SK-N-SH (cell line): ENCODE measurements around the gene CHFR. TPM values are rescaled to one million over a fixed set of nuclear protein-coding genes. Genes with fewer than 3 reads are reported as not detected.

Experiments used
- CTCF ChIA-PET: fragments of 300-600, 350-600 bp; formaldehyde crosslinking; extraction: SDS; loops from one replicate; lab custom pipeline; 2021; lab: Yijun Ruan, JAX
- POLR2A ChIA-PET: fragments of 350-600 bp; sonication (Branson Sonifier 250); formaldehyde crosslinking; extraction: SDS; loops from one replicate; lab custom pipeline; 2020; ENCODE audit warnings: antibody characterized with exemption, inconsistent platforms; lab: Yijun Ruan, JAX
- DNase-seq: peaks from one replicate; pipeline ENCODE4 v3.0.0; 2012
- H2AFZ ChIP-seq: fragments of 200-600 bp; sonication (generic); 2 replicates; pipeline ENCODE4 v1.8.1; 2016; ENCODE audit warnings: antibody characterized with exemption, mild to moderate bottlenecking, low read depth
- H3F3A ChIP-seq: fragments of 200-600 bp; sonication (generic); replicated peaks from 2 replicates; pipeline ENCODE3; 2016; ENCODE audit warnings: antibody characterized with exemption, mild to moderate bottlenecking; ENCODE audit not compliant: insufficient read depth
- H3K27ac ChIP-seq, 2 experiments: fragments of 200-500 bp in 1 of 2; fragments of 200-600 bp in 1 of 2; sonication (Bioruptor generic) in 1 of 2; sonication (generic), shearing (Covaris generic) in 1 of 2; 2 replicates each; pipeline versions ENCODE4 v1.5.1 to v1.6.1; 2014 to 2016; ENCODE audit warnings: low read depth in 2 of 2, inconsistent platforms in 1 of 2, low read length in 1 of 2, mild to moderate bottlenecking in 1 of 2, mixed read lengths in 1 of 2
- H3K27me3 ChIP-seq: fragments of 200-600 bp; sonication (generic), shearing (Covaris generic); 2 replicates; pipeline ENCODE4 v1.6.1; 2016; ENCODE audit warnings: mixed run types; ENCODE audit not compliant: insufficient read depth
- H3K36me3 ChIP-seq, 2 experiments: fragments of 200-500 bp in 1 of 2; fragments of 200-600 bp in 1 of 2; sonication (Bioruptor generic) in 1 of 2; sonication (generic) in 1 of 2; replicated peaks in 1 of 2; 2 replicates each; pipeline versions ENCODE3 to v1.5.1; 2014 to 2016; ENCODE audit warnings: low read length in 1 of 2, mild to moderate bottlenecking in 1 of 2; ENCODE audit not compliant: insufficient read depth in 2 of 2, control insufficient read depth in 1 of 2
- H3K4me1 ChIP-seq, 2 experiments: fragments of 200-500 bp in 1 of 2; fragments of 200-600 bp in 1 of 2; sonication (Bioruptor generic) in 1 of 2; sonication (generic), shearing (Covaris generic) in 1 of 2; 2 replicates each; pipeline versions ENCODE4 v1.5.1 to v1.6.1; 2014 to 2016; ENCODE audit warnings: low read depth in 1 of 2, low read length in 1 of 2, mixed run types in 1 of 2; ENCODE audit not compliant: insufficient read depth in 2 of 2, control insufficient read depth in 1 of 2
- H3K4me2 ChIP-seq: fragments of 200-600 bp; sonication (generic), shearing (Covaris generic); 2 replicates; pipeline ENCODE4 v1.6.1; 2017; ENCODE audit warnings: mixed run types
- H3K4me3 ChIP-seq, 2 experiments: fragments of 200-500 bp in 1 of 2; fragments of 200-600 bp in 1 of 2; sonication (Bioruptor generic) in 1 of 2; sonication (generic), shearing (Covaris generic) in 1 of 2; 2 replicates each; pipeline versions ENCODE4 v1.5.1 to v1.8.1; 2014 to 2016; ENCODE audit warnings: low read depth in 2 of 2, inconsistent platforms in 1 of 2, low read length in 1 of 2, mild to moderate bottlenecking in 1 of 2, mixed read lengths in 1 of 2, moderate library complexity in 1 of 2
- H3K79me2 ChIP-seq: fragments of 200-600 bp; sonication (generic); 2 replicates; pipeline ENCODE4 v1.8.1; 2017; ENCODE audit warnings: mild to moderate bottlenecking; ENCODE audit not compliant: insufficient read depth
- H3K9ac ChIP-seq: fragments of 200-600 bp; sonication (generic); 2 replicates; pipeline ENCODE4 v1.6.1; 2017; ENCODE audit warnings: mixed run types
- H3K9me2 ChIP-seq: fragments of 200-600 bp; sonication (generic); 2 replicates; pipeline ENCODE4 v1.6.1; 2017; ENCODE audit warnings: mixed run types
- H3K9me3 ChIP-seq: fragments of 200-600 bp; sonication (generic); 2 replicates; pipeline ENCODE4 v1.6.1; 2017; ENCODE audit warnings: mixed run types, mild to moderate bottlenecking, moderate library complexity
- H4K20me1 ChIP-seq: fragments of 200-600 bp; sonication (generic); 2 replicates; pipeline ENCODE4 v1.6.1; 2017; ENCODE audit warnings: mild to moderate bottlenecking, mixed run types; ENCODE audit not compliant: insufficient read depth
- CHD2 ChIP-seq: fragments of 150-350 bp; IDR thresholded peaks from 2 replicates; pipeline ENCODE4 v1.6.1; 2018; ENCODE audit warnings: low read length; ENCODE audit not compliant: partially characterized antibody
- ELF1 ChIP-seq: IDR thresholded peaks from 2 replicates; pipeline ENCODE4 v1.4.0; 2012
- FOXM1 ChIP-seq: IDR thresholded peaks from 2 replicates; pipeline ENCODE4 v1.4.0; 2012; ENCODE audit warnings: low read depth, mild to moderate bottlenecking
- GABPA ChIP-seq: IDR thresholded peaks from 2 replicates; pipeline ENCODE4 v1.4.0; 2012; ENCODE audit warnings: low read depth, mild to moderate bottlenecking
- GATA2 ChIP-seq: sonication (generic); formaldehyde crosslinking; IDR thresholded peaks from 2 replicates; pipeline ENCODE4 v1.5.0; 2020; ENCODE audit warnings: mild to moderate bottlenecking, missing genetic modification reagents
- MEF2A ChIP-seq: IDR thresholded peaks from 2 replicates; pipeline ENCODE4 v1.4.0; 2012; ENCODE audit warnings: low read depth, borderline replicate concordance
- MXI1 ChIP-seq: IDR thresholded peaks from 2 replicates; pipeline ENCODE4 v1.6.1; 2012; ENCODE audit warnings: mild to moderate bottlenecking, low read depth, low read length, improper control_type of control experiment
- NRF1 ChIP-seq: IDR thresholded peaks from 2 replicates; pipeline ENCODE4 v1.6.1; 2012; ENCODE audit warnings: low read depth, mild to moderate bottlenecking, low read length
- PBX3 ChIP-seq: IDR thresholded peaks from 2 replicates; pipeline ENCODE4; 2012
- RCOR1 ChIP-seq: fragments of 150-350 bp; IDR thresholded peaks from 2 replicates; pipeline ENCODE4 v1.6.1; 2017; ENCODE audit warnings: antibody characterized with exemption, low read length
- REST ChIP-seq: IDR thresholded peaks from 2 replicates; pipeline ENCODE4 v1.6.1; 2012; ENCODE audit warnings: mild to moderate bottlenecking, low read depth, low read length, moderate library complexity
- RFX5 ChIP-seq: IDR thresholded peaks from 2 replicates; pipeline ENCODE4 v1.6.1; 2012; ENCODE audit warnings: mild to moderate bottlenecking, improper control_type of control experiment, low read length
- RXRA ChIP-seq: IDR thresholded peaks from 2 replicates; pipeline ENCODE4 v1.4.0; 2012; ENCODE audit warnings: low read depth, mild to moderate bottlenecking, borderline replicate concordance
- TAF1 ChIP-seq: IDR thresholded peaks from 2 replicates; pipeline ENCODE4 v1.6.1; 2012; ENCODE audit warnings: low read depth, mild to moderate bottlenecking, low read length, moderate library complexity, borderline replicate concordance
- TCF12 ChIP-seq: IDR thresholded peaks from 2 replicates; pipeline ENCODE4 v1.4.0; 2012
- TEAD4 ChIP-seq: IDR thresholded peaks from 2 replicates; pipeline ENCODE4 v1.4.0; 2012; ENCODE audit warnings: mild to moderate bottlenecking, borderline replicate concordance; ENCODE audit not compliant: insufficient read depth
- YY1 ChIP-seq: IDR thresholded peaks from 2 replicates; pipeline ENCODE4 v1.4.0; 2012; ENCODE audit warnings: low read depth, mild to moderate bottlenecking
- ZBTB33 ChIP-seq: IDR thresholded peaks from 2 replicates; pipeline ENCODE4 v1.4.0; 2012; ENCODE audit warnings: low read depth, borderline replicate concordance
- WGBS: methylation state at CpG from one replicate; pipeline ENCODE4 v1.1.6; 2017; ENCODE audit warnings: low lambda C conversion rate; 5-methylcytosine and 5-hydroxymethylcytosine counted together
- polyA plus RNA-seq, 3 experiments: library from polyadenylated mRNA; depleted of rRNA; stranded (reverse); fragments of >200 nt; gene quantifications; 2 replicates each; pipeline ENCODE4 v1.2.3, GENCODE V29; 2012

CHFR gene
- polyA plus RNA-seq, 1 of the 3 experiments (the other 2 are of a cell fraction), result 31.6 TPM

GRCh38 chr12:132806857-132807256 is 80.5 kb downstream of the CHFR start (continued):
- no peak for TF ChIP-seq CHD2
- TF ChIP-seq GABPA, result no peak
- TF ChIP-seq RFX5, result no peak
- no peak for TF ChIP-seq REST
- TF ChIP-seq NRF1, result no peak
- TF ChIP-seq RCOR1, result no peak
- no peak for TF ChIP-seq ELF1
- TF ChIP-seq RXRA, result no peak
- no peak for TF ChIP-seq TAF1

GRCh38 chr12:132804426-132804861 is 83.0 kb downstream of the CHFR start:
- CTCF ChIA-PET, result interaction anchor here (1.3 kb wide), 1 partner anchor 36 kb away, joined by 3 read pairs; no protein-coding TSS in a partner anchor
- Histone ChIP-seq H4K20me1 (peaks cover 64% of the 10 kb centered on the region), H3K9me2 (no peaks in the 10 kb centered on the region), H3K36me3 (peaks cover 45 to 68% of the 10 kb centered on the region in 2 experiments), H3K9me3 (no peaks in the 10 kb centered on the region), H3K27ac (no peak overlapping the region), H3K4me2 (no peak overlapping the region), H2AFZ (no peak overlapping the region), H3F3A (no peaks in the 10 kb centered on the region), H3K4me1 (no peaks in the 10 kb centered on the region), H3K79me2 (peaks cover 59% of the 10 kb centered on the region), H3K27me3 (no peaks in the 10 kb centered on the region), H3K4me3 (no peak overlapping the region), H3K9ac (no peak overlapping the region)
- POLR2A ChIA-PET, result no interaction called here
- no peak for DNase-seq
- 89% methylated on average over 16 of the region's 16 CpGs for WGBS
- TF ChIP-seq GATA2 (no peak), PBX3 (no peak), YY1 (no peak), MXI1 (no peak), TCF12 (no peak), REST (no peak), MEF2A (no peak), ELF1 (no peak), ZBTB33 (no peak), CHD2 (no peak), RFX5 (no peak), FOXM1 (no peak), TEAD4 (no peak)
- TF ChIP-seq, all 33 proteins: peak for 0
